ENCODE data around the gene HS6ST1.

The HS6ST1 gene

GRCh38 chr2:128358941-128359731, 40.5 kb upstream of the HS6ST1 start:
- in situ Hi-C loops (cut with MboI; ENCODE audit: low sequenced_read_pairs): no loop called here
- H3K4me3 ChIP-seq: no peak overlapping the region
- H3K36me3 ChIP-seq (replicated peaks): no peaks in the 10 kb centered on the region
- DNase-seq (ENCODE audit: low spot score in 2 of 2): no peak
- no peaks in the 10 kb centered on the region; the same call in 1 of the 2 replicates for H3K4me1 ChIP-seq
- H3K9me3 ChIP-seq: no peaks in the 10 kb centered on the region
- H3K27me3 ChIP-seq (ENCODE audit: low read depth): no peaks in the 10 kb centered on the region

GRCh38 chr2:128357506-128358370, 39.1 kb upstream of the HS6ST1 start:
- Histone ChIP-seq H3K4me1 (no peaks in the 10 kb centered on the region), H3K27me3 (ENCODE audit: low read depth) (no peaks in the 10 kb centered on the region), H3K9me3 (no peaks in the 10 kb centered on the region), H3K36me3 (replicated peaks) (no peaks in the 10 kb centered on the region), H3K4me3 (no peak overlapping the region)
- DNase-seq (ENCODE audit: low spot score in 2 of 2): no peak
- in situ Hi-C loops (cut with MboI; ENCODE audit: low sequenced_read_pairs): no loop called here

GRCh38 chr2:128356127-128356526, 37.5 kb upstream of the HS6ST1 start:
- Histone ChIP-seq H3K4me3 (no peak overlapping the region), H3K27me3 (ENCODE audit: low read depth) (no peaks in the 10 kb centered on the region), H3K4me1 (no peaks in the 10 kb centered on the region), H3K9me3 (no peaks in the 10 kb centered on the region), H3K36me3 (replicated peaks) (no peaks in the 10 kb centered on the region)
- in situ Hi-C loops (cut with MboI; ENCODE audit: low sequenced_read_pairs): no loop called here
- no peak for DNase-seq (ENCODE audit: low spot score in 2 of 2)

- in situ Hi-C loops (cut with MboI; ENCODE audit: low sequenced_read_pairs): no loop called here
- no peaks in the 10 kb centered on the region for H3K9me3 ChIP-seq
- no peaks in the 10 kb centered on the region for H3K4me1 ChIP-seq
- H3K4me3 ChIP-seq: no peak overlapping the region
- no peaks in the 10 kb centered on the region for H3K27me3 ChIP-seq (ENCODE audit: low read depth)
- DNase-seq (ENCODE audit: low spot score in 2 of 2): no peak
- H3K36me3 ChIP-seq (replicated peaks): no peaks in the 10 kb centered on the region
Measured at GRCh38 chr2:128354726-128355470, 36.2 kb upstream of the HS6ST1 start.

GRCh38 chr2:128354161-128354560, 35.5 kb upstream of the HS6ST1 start:
- Histone ChIP-seq H3K36me3 (replicated peaks) (no peaks in the 10 kb centered on the region), H3K4me1 (no peaks in the 10 kb centered on the region), H3K9me3 (no peaks in the 10 kb centered on the region), H3K27me3 (ENCODE audit: low read depth) (no peaks in the 10 kb centered on the region), H3K4me3 (no peak overlapping the region)
- DNase-seq (ENCODE audit: low spot score in 2 of 2): no peak
- in situ Hi-C loops (cut with MboI; ENCODE audit: low sequenced_read_pairs): no loop called here

- Histone ChIP-seq H3K27me3 (ENCODE audit: low read depth) (no peaks in the 10 kb centered on the region), H3K4me3 (no peak overlapping the region), H3K9me3 (no peaks in the 10 kb centered on the region), H3K36me3 (replicated peaks) (no peaks in the 10 kb centered on the region), H3K4me1 (no peaks in the 10 kb centered on the region)
- in situ Hi-C loops (cut with MboI; ENCODE audit: low sequenced_read_pairs): no loop called here
- no peak for DNase-seq (ENCODE audit: low spot score in 2 of 2)
Measured at GRCh38 chr2:128350736-128351135, 32.1 kb upstream of the HS6ST1 start.

GRCh38 chr2:128348701-128349100, 30.0 kb upstream of the HS6ST1 start:
- no peak for DNase-seq (ENCODE audit: low spot score in 2 of 2)
- Histone ChIP-seq H3K36me3 (replicated peaks) (no peaks in the 10 kb centered on the region), H3K4me1 (no peaks in the 10 kb centered on the region), H3K9me3 (no peaks in the 10 kb centered on the region), H3K27me3 (ENCODE audit: low read depth) (no peaks in the 10 kb centered on the region), H3K4me3 (no peak overlapping the region)
- in situ Hi-C loops (cut with MboI; ENCODE audit: low sequenced_read_pairs): no loop called here

- no peak for DNase-seq (ENCODE audit: low spot score in 2 of 2)
- no peaks in the 10 kb centered on the region for H3K27me3 ChIP-seq (ENCODE audit: low read depth)
- H3K4me3 ChIP-seq: no peak overlapping the region
- no peaks in the 10 kb centered on the region for H3K36me3 ChIP-seq (replicated peaks)
- no peaks in the 10 kb centered on the region for H3K4me1 ChIP-seq
- in situ Hi-C loops (cut with MboI; ENCODE audit: low sequenced_read_pairs): no loop called here
- H3K9me3 ChIP-seq: no peaks in the 10 kb centered on the region
Measured at GRCh38 chr2:128347701-128348539, 29.3 kb upstream of the HS6ST1 start.

- DNase-seq (ENCODE audit: low spot score in 2 of 2): no peak
- no peaks in the 10 kb centered on the region for H3K9me3 ChIP-seq
- no peak overlapping the region for H3K4me3 ChIP-seq
- no peaks in the 10 kb centered on the region for H3K27me3 ChIP-seq (ENCODE audit: low read depth)
- in situ Hi-C loops (cut with MboI; ENCODE audit: low sequenced_read_pairs): no loop called here
- no peaks in the 10 kb centered on the region for H3K4me1 ChIP-seq
- H3K36me3 ChIP-seq (replicated peaks): no peaks in the 10 kb centered on the region
Measured at GRCh38 chr2:128347171-128347558, 28.5 kb upstream of the HS6ST1 start.

GRCh38 chr2:128346291-128347170, 27.9 kb upstream of the HS6ST1 start:
- in situ Hi-C loops (cut with MboI; ENCODE audit: low sequenced_read_pairs): no loop called here
- no peaks in the 10 kb centered on the region for H3K9me3 ChIP-seq
- no peaks in the 10 kb centered on the region for H3K36me3 ChIP-seq (replicated peaks)
- DNase-seq (ENCODE audit: low spot score in 2 of 2): no peak
- H3K27me3 ChIP-seq (ENCODE audit: low read depth): no peaks in the 10 kb centered on the region
- no peaks in the 10 kb centered on the region for H3K4me1 ChIP-seq
- H3K4me3 ChIP-seq: no peak overlapping the region

- no peaks in the 10 kb centered on the region for H3K9me3 ChIP-seq
- H3K36me3 ChIP-seq (replicated peaks): no peaks in the 10 kb centered on the region
- no peaks in the 10 kb centered on the region for H3K4me1 ChIP-seq
- DNase-seq (ENCODE audit: low spot score in 2 of 2): no peak
- in situ Hi-C loops (cut with MboI; ENCODE audit: low sequenced_read_pairs): no loop called here
- no peak overlapping the region for H3K4me3 ChIP-seq
- no peaks in the 10 kb centered on the region for H3K27me3 ChIP-seq (ENCODE audit: low read depth)
Measured at GRCh38 chr2:128345436-128346165, 26.9 kb upstream of the HS6ST1 start.

- H3K9me3 ChIP-seq: no peaks in the 10 kb centered on the region
- DNase-seq (ENCODE audit: low spot score in 2 of 2): no peak
Measured at GRCh38 chr2:128344101-128344500, 25.4 kb upstream of the HS6ST1 start.

More at GRCh38 chr2:128344101-128344500, 25.4 kb upstream of the HS6ST1 start:
- no peaks in the 10 kb centered on the region for H3K27me3 ChIP-seq (ENCODE audit: low read depth)
- no peaks in the 10 kb centered on the region for H3K36me3 ChIP-seq (replicated peaks)
- in situ Hi-C loops (cut with MboI; ENCODE audit: low sequenced_read_pairs): no loop called here
- no peaks in the 10 kb centered on the region for H3K4me1 ChIP-seq
- no peak overlapping the region for H3K4me3 ChIP-seq

Data from HAP-1 (cell line).